GM23248 (cell line): ENCODE data around the gene LILRB5.
"Not testable (repeated sequence)": the region's sequence is repeated elsewhere in the genome, so short reads cannot be mapped to it uniquely, and the experiment has no call there.

Experiments used
- EZH2 ChIP-seq: fragments of 200-600 bp; sonication (generic); IDR thresholded peaks from 2 replicates; pipeline ENCODE4 v1.6.1; 2018; ENCODE audit warnings: antibody characterized with exemption, mild to moderate bottlenecking; ENCODE audit not compliant: insufficient read depth, poor library complexity, severe bottlenecking
- EZH2phosphoT487 ChIP-seq: fragments of 200-600 bp; sonication (generic); IDR thresholded peaks from 2 replicates; pipeline ENCODE4 v1.6.1; 2018; ENCODE audit warnings: antibody characterized with exemption, moderate library complexity, mild to moderate bottlenecking, low read depth; ENCODE audit not compliant: insufficient read depth

- TF ChIP-seq EZH2phosphoT487, EZH2: not testable (repeated sequence)
Observed at GRCh38 chr19:54280025-54280424, 23.0 kb upstream of the LILRB5 start.
